Lung (tissue), 12 donors: ENCODE data around the gene NRBP1. TPM values are rescaled to one million over a fixed set of nuclear protein-coding genes. Genes with fewer than 3 reads are reported as not detected.
"Not testable (repeated sequence)": the region's sequence is repeated elsewhere in the genome, so short reads cannot be mapped to it uniquely, and the experiment has no call there.

Experiments
- ATAC-seq: fragments of 200-7000 bp; cut with Tn5 transposase; one replicate; pipeline ENCODE4 v1.9.1; 2020; ENCODE audit warnings: moderate number of reproducible peaks; ENCODE audit not compliant: insufficient read depth, low FRiP score
- DNase-seq, 3 donors: peaks; one replicate each; pipeline ENCODE4 v3.0.0-alpha.2; 2013 to 2017
- H3K27ac ChIP-seq, 2 donors: one replicate each; pipeline ENCODE4 v1.5.1; 2013; ENCODE audit warnings: mild to moderate bottlenecking in 2 of 2, moderate library complexity in 2 of 2, control low read depth in 1 of 2, inconsistent platforms in 1 of 2, low read depth in 1 of 2, low read length in 1 of 2
- H3K27me3 ChIP-seq, 3 donors: one replicate each; pipeline ENCODE4 v1.5.1; 2013; ENCODE audit warnings: low read length in 2 of 3; ENCODE audit not compliant: control insufficient read depth in 3 of 3, insufficient read depth in 3 of 3
- H3K36me3 ChIP-seq, 4 donors: one replicate each; pipeline ENCODE4 v1.5.1; 2013; ENCODE audit warnings: low read length in 4 of 4, mild to moderate bottlenecking in 1 of 4, moderate library complexity in 1 of 4; ENCODE audit not compliant: control insufficient read depth in 4 of 4, insufficient read depth in 4 of 4
- H3K4me1 ChIP-seq, 5 donors: one replicate each; pipeline ENCODE4 v1.5.1; 2013; ENCODE audit warnings: low read length in 5 of 5, mild to moderate bottlenecking in 2 of 5, moderate library complexity in 1 of 5; ENCODE audit not compliant: control insufficient read depth in 5 of 5, insufficient read depth in 5 of 5
- H3K4me3 ChIP-seq: one replicate; pipeline ENCODE4 v1.5.1; 2013; ENCODE audit warnings: mild to moderate bottlenecking, control low read depth, moderate library complexity
- H3K9ac ChIP-seq, 2 donors: one replicate each; pipeline ENCODE4 v1.5.1; 2013; ENCODE audit warnings: low read length in 2 of 2, control low read depth in 1 of 2; ENCODE audit not compliant: insufficient read depth in 1 of 2
- H3K9me3 ChIP-seq, 4 donors: one replicate each; pipeline ENCODE4 v1.5.1; 2013; ENCODE audit warnings: low read length in 3 of 4, mild to moderate bottlenecking in 1 of 4, moderate library complexity in 1 of 4; ENCODE audit not compliant: control insufficient read depth in 4 of 4, insufficient read depth in 3 of 4
- WGBS, 2 donors: extraction: QIAGEN DNeasy Blood & Tissue Kit; methylation state at CpG; one replicate each; pipeline ENCODE4 v1.1.7; 2013; 5-methylcytosine and 5-hydroxymethylcytosine counted together
- polyA plus RNA-seq, 2 donors: library from polyadenylated mRNA; stranded (reverse); fragments of 200-250 nt; gene quantifications; one replicate each; pipeline ENCODE4 v1.2.1, GENCODE V29; 2013
- total RNA-seq, 2 donors: library from RNA; depleted of rRNA in 1 of 2; stranded (reverse); fragments of >200 nt in 1 of 2; gene quantifications; one replicate each; pipeline ENCODE4 v1.2.1, GENCODE V29; 2014 to 2021
- TF ChIP-seq, protein P1 (sequence below): IDR thresholded peaks from 2 replicates; pipeline ENCODE4 v1.5.1; 2012; ENCODE audit warnings: mild to moderate bottlenecking; ENCODE audit errors: control extremely low read depth, extremely low read depth
- donor health status: control.
- donor health status: control.
- donor health status: Bipolar disorder and iron deficiency.
- donor health status: healthy.
- donor health status: DM: yes; HTN: yes; CAD: no.

NRBP1 gene
- total and polyA plus RNA-seq, 4 donors, result 46.8 to 93.6 (median 79.9) TPM

DNA sequence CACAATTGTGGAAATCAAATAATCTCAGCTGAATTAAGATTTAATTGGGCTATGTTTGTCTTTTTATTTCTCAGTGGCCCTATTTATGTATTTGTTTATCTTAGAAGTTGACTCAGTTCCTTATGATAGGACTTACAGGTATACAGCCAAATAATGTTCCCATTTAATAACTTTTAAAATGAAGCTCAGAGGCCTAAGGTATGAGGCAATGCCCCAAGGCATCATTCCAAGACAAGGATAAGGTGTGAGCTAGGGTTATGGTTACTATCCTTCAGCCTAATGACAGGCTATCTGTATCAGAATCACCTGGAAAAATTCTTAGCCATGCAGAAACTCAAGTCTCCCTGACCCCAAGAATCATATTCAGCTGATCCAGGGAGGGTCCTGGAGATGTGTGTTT is 7.4 kb upstream of the NRBP1 start:
- no peak overlapping the region for H3K9ac ChIP-seq
- no peak overlapping the region for H3K4me3 ChIP-seq
- no peak overlapping the region for H3K27ac ChIP-seq
- DNase-seq (no peak), ATAC-seq (no peak)
- no peaks in the 10 kb centered on the region for H3K27me3 ChIP-seq
- H3K4me1 ChIP-seq, result no peaks in the 10 kb centered on the region
- TF ChIP-seq, protein P1, sequence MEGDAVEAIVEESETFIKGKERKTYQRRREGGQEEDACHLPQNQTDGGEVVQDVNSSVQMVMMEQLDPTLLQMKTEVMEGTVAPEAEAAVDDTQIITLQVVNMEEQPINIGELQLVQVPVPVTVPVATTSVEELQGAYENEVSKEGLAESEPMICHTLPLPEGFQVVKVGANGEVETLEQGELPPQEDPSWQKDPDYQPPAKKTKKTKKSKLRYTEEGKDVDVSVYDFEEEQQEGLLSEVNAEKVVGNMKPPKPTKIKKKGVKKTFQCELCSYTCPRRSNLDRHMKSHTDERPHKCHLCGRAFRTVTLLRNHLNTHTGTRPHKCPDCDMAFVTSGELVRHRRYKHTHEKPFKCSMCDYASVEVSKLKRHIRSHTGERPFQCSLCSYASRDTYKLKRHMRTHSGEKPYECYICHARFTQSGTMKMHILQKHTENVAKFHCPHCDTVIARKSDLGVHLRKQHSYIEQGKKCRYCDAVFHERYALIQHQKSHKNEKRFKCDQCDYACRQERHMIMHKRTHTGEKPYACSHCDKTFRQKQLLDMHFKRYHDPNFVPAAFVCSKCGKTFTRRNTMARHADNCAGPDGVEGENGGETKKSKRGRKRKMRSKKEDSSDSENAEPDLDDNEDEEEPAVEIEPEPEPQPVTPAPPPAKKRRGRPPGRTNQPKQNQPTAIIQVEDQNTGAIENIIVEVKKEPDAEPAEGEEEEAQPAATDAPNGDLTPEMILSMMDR, result no peak
- H3K9me3 ChIP-seq, result no peaks in the 10 kb centered on the region
- no peaks in the 10 kb centered on the region for H3K36me3 ChIP-seq

DNA sequence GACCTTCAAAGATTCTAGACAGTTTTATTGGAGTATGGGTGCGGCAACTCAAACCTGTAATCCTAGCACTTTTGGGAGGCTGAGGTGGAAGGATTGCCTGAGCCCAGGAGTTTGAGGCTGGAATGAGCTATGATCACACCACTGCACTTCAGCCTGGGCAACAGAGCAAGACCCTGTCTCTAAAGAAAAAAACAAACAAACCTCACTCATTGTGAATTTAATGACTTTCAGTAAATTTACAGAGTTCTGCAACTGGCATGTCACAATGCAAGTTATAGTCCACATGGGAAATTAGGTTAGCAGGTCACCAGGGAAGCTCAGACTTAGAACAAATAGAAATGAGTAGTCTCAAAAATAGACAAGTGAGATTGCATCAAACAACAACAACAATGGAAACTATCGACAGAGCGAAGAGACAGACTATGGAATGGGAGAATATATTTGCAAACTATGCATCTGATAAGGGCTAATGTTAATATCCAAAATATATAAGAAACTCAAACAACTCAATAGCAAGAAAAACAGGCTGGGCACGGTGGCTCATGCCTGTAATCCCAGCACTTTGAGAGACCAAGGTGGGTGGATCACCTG is 6.7 kb upstream of the NRBP1 start:
- Histone ChIP-seq H3K4me3 (no peak overlapping the region), H3K27ac (no peak overlapping the region), H3K9ac (no peak overlapping the region), H3K4me1 (no peaks in the 10 kb centered on the region), H3K9me3 (no peaks in the 10 kb centered on the region), H3K36me3 (no peaks in the 10 kb centered on the region), H3K27me3 (no peaks in the 10 kb centered on the region)
- TF ChIP-seq, protein P1, result no peak
- 82 to 88% methylated on average over 4 of the region's 4 CpGs for WGBS, 2 donors
- DNase-seq (no peak), ATAC-seq (no peak)

DNA sequence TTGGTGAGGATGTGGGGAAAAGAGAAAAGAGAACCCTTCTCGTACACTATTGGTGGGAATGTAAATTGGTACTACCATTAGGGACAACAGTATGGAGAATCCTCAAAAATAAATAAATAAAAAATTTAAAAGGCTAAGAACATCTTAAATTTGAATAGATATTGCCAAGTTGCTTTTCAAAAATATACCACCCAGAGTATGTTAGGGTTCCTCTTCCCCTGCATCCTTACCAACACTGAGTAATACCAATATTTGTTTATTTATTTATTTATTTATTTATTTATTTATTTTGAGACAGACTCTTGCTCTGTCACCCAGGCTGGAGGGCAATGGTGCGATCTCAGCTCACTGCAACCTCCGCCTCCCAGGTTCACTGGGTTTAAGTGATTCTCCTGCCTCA is 5.5 kb upstream of the NRBP1 start:
- Histone ChIP-seq H3K4me1 (peaks cover 0 to 5% (median 3%) of the 10 kb centered on the region in 5 donors), H3K9me3 (no peaks in the 10 kb centered on the region), H3K4me3 (no peak overlapping the region), H3K27me3 (no peaks in the 10 kb centered on the region), H3K36me3 (no peaks in the 10 kb centered on the region), H3K9ac (no peak overlapping the region), H3K27ac (no peak overlapping the region)
- DNase-seq (no peak), ATAC-seq (no peak)
- WGBS, 2 donors, result 94 to 95% methylated on average over 3 of the region's 3 CpGs
- TF ChIP-seq, protein P1, result no peak

DNA sequence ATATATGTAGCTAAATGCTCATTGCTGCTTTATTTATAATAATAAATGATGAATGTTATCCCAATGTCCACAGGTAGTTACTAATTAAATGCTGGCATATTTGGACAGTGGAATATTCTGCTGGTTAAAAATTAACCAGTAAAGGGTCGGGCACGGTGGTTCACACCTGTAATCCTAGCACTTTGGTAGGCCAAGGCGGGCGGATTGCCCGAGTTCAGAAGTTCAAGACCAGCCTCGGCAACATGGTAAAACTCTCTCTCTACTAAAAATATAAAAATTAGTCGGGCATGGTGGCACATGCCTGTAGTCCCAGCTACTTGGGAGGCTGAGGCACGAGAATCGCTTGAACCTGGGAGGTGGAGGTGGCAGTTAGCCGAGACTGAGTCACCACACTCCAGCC is 3.4 kb upstream of the NRBP1 start:
- not testable (repeated sequence) for H3K9me3 ChIP-seq, DNase-seq, H3K9ac ChIP-seq, H3K27me3 ChIP-seq, H3K36me3 ChIP-seq, H3K27ac ChIP-seq, ATAC-seq, H3K4me3 ChIP-seq
- 90 to 93% methylated on average over 10 of the region's 10 CpGs for WGBS, 2 donors
- peaks cover 0 to 13% (median 3%) of the 10 kb centered on the region in 5 donors for H3K4me1 ChIP-seq
